Chondrocyte (in vitro differentiated cells): ENCODE results near the gene ASB13. TPM values are rescaled to one million over a fixed set of nuclear protein-coding genes. Genes with fewer than 3 reads are reported as not detected.

Source experiments
- DNase-seq: peaks from one replicate; pipeline ENCODE4 v3.0.0; 2021; ENCODE audit warnings: mixed read lengths, low spot score
- H3K27ac Mint-ChIP-seq: one replicate; pipeline ENCODE4 v1.8.0; 2021; ENCODE audit warnings: mild to moderate bottlenecking, moderate library complexity, mixed read lengths; ENCODE audit not compliant: unreplicated experiment
- H3K27me3 Mint-ChIP-seq: 2 replicates; pipeline ENCODE4 v1.8.0; 2021; ENCODE audit warnings: low read depth, mixed read lengths
- H3K36me3 Mint-ChIP-seq: 2 replicates; pipeline ENCODE4 v1.8.0; 2021; ENCODE audit warnings: low read depth, mixed read lengths
- H3K4me1 Mint-ChIP-seq: 2 replicates; pipeline ENCODE4 v1.8.0; 2021; ENCODE audit warnings: low read depth, mild to moderate bottlenecking, mixed read lengths
- H3K4me3 Mint-ChIP-seq: one replicate; pipeline ENCODE4 v1.8.0; 2021; ENCODE audit warnings: mild to moderate bottlenecking, moderate library complexity, mixed read lengths; ENCODE audit not compliant: unreplicated experiment
- H3K9me3 Mint-ChIP-seq: 2 replicates; pipeline ENCODE4 v1.8.0; 2021; ENCODE audit warnings: low read depth, mixed read lengths
- CTCF ChIP-seq: fragments of 200-600 bp; sonication (generic); IDR thresholded peaks from 2 replicates; pipeline ENCODE4 v1.5.0; 2021; ENCODE audit warnings: antibody characterized with exemption, mild to moderate bottlenecking, moderate library complexity
- total RNA-seq: library from RNA; stranded (reverse); gene quantifications from 3 replicates; pipeline ENCODE4 v1.2.1, GENCODE V29; 2021

Gene ASB13
- total RNA-seq, 1 donor from 2014 or later: 14.0 TPM

GRCh38 chr10:5662708-5663579 lies 3.5 kb downstream of the ASB13 start:
- H3K4me3 Mint-ChIP-seq: no peak overlapping the region
- no peak overlapping the region for H3K27ac Mint-ChIP-seq
- peaks cover 10% of the 10 kb centered on the region for H3K4me1 Mint-ChIP-seq
- no peaks in the 10 kb centered on the region for H3K36me3 Mint-ChIP-seq
- H3K9me3 Mint-ChIP-seq: no peaks in the 10 kb centered on the region
- no peak for TF ChIP-seq CTCF
- DNase-seq: no peak
- H3K27me3 Mint-ChIP-seq: no peaks in the 10 kb centered on the region

GRCh38 chr10:5661043-5661442 lies 5.4 kb downstream of the ASB13 start:
- no peaks in the 10 kb centered on the region for H3K9me3 Mint-ChIP-seq
- H3K36me3 Mint-ChIP-seq: no peaks in the 10 kb centered on the region
- no peak overlapping the region for H3K4me3 Mint-ChIP-seq
- no peak for TF ChIP-seq CTCF
- DNase-seq: no peak
- H3K4me1 Mint-ChIP-seq: peaks cover 4% of the 10 kb centered on the region
- no peaks in the 10 kb centered on the region for H3K27me3 Mint-ChIP-seq
- no peak overlapping the region for H3K27ac Mint-ChIP-seq

- Mint-ChIP-seq H3K36me3 (no peaks in the 10 kb centered on the region), H3K4me3 (no peak overlapping the region), H3K9me3 (no peaks in the 10 kb centered on the region), H3K27ac (no peak overlapping the region), H3K4me1 (no peaks in the 10 kb centered on the region), H3K27me3 (no peaks in the 10 kb centered on the region)
- DNase-seq: no peak
- TF ChIP-seq CTCF: no peak
Measured at GRCh38 chr10:5659702-5660528, 6.5 kb downstream of the ASB13 start.

GRCh38 chr10:5658871-5659618 lies 7.3 kb downstream of the ASB13 start:
- no peaks in the 10 kb centered on the region for H3K4me1 Mint-ChIP-seq
- H3K9me3 Mint-ChIP-seq: no peaks in the 10 kb centered on the region
- H3K27me3 Mint-ChIP-seq: no peaks in the 10 kb centered on the region
- H3K4me3 Mint-ChIP-seq: no peak overlapping the region
- no peak for TF ChIP-seq CTCF
- DNase-seq: no peak
- H3K36me3 Mint-ChIP-seq: no peaks in the 10 kb centered on the region
- H3K27ac Mint-ChIP-seq: no peak overlapping the region
